ENCODE data around the gene CSNK2B.

CSNK2B gene

DNA sequence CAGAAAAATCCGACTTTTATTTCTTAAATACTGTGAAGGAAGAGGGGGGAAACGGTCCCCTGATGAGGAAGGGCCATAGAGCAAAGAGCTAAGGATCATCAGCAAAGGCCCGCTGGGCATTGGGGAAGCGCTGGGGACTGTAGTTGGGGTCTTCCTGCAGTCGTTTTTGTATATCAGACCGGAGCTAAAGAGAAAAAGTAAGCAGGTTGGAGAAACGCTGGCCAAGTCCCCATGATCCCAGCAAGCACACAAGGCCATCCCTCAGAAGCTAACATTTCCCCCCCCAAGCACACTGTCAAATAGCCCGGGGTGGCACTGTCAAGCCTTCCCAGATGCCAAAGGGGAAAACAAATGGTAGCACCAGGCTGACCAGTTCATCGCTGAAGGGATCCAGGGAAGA lies 26.8 kb upstream of the CSNK2B start:
- no peak for DNase-seq

DNA sequence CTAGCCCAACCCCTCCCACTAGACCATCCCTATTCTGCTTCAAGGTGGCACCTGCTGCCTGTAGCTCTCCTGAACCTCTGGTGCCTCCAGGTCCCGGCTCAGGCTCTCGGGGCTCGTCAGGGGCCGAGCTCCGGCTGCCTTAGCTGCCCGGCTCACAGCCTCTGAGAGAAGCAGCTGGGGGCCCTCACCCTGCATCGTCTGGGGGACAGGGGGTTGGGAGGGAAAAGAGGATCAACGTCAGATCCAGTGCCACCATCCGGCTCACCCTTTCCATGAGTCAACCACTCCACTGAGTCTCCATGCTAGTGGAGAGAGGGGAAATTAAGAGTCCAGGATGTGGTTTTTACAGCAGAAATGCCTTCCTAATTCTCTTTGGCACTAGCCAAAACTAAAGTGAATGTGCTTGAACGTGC lies 26.4 kb upstream of the CSNK2B start:
- no peak for DNase-seq

DNA sequence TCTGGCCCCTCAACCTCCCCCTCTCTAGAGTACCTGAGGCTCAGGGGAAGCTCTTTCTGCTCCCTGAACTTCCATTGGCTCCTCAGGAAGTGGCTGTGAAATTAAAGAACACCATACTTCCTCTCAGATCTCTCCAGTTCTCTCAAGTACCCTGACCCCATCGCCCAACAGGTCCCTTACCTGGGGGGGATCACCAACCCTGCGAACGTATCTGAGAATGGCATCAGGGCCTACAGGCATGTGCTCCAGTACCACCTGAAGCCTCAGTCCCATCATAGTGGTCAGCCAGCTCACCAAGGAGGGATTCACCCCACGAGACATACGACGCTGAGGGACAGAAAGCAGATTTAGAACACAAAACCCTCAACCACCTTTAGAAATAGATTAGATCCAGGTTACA lies 25.3 kb upstream of the CSNK2B start:
- no peak for DNase-seq

DNA sequence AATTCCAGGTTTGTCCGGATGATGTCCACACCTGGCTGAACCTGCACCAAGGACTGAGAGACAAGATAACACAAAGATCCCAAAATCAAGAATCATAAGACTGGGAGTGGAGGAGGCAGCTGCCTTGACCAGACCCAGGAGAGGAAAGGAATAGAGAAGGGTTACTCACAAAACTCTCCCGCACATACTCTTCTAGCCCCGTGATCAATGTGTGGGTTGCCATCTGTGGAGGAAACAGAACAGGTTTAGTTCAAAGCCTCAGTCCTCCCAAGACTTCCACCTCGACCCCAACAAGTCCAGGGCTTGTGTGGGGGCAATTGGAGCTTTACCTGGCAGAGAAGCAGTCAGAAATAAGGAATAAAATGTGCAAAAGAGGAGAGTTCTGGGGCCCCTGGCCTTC lies 24.5 kb upstream of the CSNK2B start:
- no peak for DNase-seq

DNA sequence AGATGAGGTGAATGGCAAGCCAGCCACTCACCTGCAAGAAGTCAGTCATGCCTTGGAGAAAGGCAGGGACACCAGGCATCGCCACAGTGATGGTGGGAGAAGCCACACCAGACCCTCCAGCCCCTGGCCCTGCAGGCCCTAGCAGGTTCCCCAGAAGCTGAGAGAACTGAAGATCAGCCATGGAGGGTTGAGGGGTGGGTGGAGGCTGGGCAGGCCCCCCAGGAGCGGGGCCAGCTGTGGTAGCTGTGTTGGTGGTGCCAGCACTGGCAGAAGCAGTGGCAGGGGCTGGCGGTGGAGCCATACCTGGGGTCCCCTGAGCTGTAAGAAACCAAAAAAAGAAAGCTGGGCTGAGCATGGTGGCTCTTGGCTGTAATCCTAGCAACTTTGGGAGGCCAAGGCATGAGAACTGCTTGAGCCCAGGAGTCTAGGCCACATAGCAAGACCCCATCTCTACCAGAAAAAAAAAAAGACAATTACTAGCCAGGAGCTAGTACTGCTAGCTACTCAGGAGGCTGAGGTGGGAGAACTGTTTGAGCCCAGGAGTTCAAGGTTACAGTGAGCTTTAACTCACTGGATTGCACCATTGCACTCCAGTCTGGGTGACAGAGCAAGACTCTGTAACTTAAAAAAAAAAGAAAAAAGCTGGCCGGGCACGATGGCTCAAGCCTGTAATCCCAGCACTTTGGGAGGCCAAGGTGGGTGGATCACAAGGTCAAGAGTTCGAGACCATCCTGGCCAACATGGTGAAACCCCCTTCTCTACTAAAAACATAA lies 22.9 kb upstream of the CSNK2B start:
- DNase-seq = no peak

DNA sequence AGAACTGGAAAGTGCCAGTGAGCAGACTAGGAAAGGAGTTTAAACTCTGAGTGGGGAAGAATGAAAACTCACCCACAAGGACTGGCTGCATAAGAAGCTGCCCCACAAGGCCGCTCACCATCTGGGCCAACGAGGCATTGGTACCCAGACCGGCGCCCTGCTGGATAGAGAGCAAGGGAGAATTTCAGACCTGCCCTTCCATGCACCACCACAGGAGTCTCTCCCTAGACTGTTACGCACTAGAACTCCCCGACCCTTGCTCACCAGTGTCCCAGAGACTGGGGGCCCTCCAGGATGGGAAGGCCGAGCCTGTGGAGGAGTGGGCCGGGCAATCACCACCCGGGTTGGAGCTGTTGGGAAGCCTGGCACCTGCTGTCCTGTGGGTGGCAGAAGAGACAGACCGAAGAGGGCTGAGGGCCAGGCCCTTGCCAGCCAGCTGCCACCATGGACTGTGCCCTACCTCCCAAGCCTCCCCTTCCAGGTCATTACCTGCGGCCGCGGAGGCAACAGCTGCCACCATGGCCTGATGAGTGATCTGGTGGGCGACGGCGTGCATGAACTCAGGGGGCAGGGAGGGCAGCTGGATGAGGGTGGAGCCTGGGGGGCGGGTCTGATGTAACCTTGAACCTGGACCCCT lies 21.9 kb upstream of the CSNK2B start:
- no peak for DNase-seq

DNA sequence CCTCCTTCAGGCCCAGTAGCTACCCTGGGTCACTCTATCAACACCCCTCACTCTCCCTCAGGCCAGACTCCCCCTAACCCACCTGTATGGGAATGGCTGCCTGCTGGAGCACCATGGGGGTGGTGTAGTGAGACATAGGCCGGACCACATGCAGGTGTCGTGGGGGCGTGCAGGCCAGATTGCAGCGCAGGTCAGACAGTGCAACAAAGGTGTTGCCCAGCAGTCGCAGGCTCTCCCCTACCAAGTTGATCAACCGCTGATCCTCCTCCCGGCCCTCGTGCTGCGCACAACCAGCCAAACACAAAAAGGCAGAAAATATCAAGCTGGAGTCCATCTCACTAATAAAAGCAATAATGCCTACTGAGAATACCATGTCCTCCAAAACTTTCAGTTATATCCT lies 20.6 kb upstream of the CSNK2B start:
- DNase-seq = no peak

DNA sequence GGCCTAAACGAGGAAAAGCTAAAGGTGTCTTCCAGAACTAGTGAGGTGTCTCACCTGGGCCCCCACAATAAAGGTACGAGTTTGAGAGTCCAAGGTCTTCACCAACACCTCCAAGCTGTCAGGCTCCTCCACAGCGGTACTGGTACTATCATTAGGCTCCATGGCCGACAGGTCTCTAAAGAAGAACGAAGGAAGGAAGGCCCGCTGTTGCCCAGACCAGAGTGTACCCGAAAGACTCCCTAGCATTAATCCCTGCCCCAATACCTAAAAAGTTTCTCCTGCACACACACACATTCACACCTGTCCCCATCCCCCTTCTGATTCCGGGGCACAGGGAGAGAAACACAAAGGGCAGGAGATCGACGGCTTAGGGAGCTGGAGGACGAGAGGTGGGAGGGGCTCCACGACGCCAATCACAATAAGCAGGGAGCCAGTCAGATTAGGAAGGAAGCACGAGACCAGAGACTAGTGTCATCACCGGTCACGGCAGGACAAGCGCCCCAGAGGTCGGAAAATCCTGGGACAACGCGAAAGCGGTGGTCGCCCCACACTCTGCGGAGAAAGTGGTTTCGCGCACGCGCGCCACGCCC lies 14.2 kb upstream of the CSNK2B start:
- DNase-seq = no peak

DNA sequence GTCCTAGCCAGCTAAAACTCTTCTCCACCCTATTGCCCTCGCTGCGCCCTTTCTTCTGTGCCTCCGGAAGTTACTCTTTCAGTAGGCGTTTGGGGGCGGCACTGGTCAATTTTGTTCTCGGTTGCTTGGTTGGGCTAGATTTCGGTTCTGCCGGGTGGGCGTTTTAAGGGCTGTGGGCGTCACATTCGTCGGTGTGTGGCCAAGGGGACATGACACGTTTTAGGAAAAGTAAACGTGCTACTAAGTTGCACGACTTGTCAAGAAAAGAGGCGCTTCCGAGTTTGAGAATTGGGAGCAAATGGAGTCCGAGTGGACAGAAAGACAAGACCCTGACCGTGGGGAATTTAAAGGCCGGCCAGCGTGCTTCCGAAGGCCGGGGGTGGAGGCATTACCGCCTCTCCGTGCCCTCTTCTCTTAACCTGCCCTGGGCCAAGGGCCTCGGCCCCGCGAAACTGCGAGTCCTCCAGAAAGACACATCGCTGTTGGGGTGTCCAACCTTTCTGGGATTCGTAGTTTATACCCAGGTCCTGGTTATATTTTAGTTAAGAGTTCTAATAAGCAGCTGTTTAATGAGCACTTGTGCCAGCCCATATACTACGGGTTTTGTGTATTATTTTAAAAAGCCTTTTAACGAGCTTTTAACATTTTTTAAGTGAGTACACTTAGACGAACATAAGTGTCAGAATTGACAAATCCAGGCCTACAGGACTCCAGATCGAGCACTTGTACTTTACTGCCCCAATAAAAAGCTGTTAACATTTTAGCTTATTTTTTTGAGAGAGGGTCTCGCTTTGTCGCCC lies 12.8 kb upstream of the CSNK2B start:
- DNase-seq = peak; percentile 99

DNA sequence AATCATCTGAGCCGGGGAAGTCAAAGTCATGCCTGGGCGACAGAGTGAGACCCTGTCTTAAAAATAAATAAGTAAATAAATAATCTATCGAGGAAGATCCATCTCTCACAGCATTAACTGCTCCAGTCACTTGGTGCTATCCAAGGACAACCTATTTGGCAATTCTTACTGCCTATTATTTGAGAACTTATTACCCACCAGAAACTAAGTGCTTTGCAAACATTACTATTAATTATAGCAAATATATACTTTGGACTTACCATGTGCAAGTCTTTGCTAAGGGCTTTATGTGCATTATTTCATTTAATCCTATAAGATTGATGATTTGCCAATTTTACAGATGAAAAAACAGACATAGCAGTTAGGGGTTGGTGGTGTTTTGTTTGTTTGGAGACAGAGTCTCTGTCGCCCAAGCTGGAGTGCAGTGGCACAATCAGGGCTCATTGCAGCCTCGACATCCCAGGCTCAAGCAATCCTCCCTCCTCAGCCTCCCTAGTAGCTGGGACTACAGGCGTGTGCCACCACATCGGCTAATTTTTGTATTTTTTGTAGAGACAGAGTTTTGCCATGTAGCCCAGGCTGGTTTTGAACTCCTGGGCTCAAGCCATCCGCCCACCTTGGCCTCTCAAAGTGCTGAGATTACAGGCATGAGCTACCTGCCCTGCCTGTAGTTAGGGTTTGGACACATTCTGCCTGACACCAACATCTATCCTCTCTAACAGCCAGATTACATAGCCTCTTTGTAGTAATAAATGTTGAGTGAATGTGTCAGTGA lies 11.1 kb upstream of the CSNK2B start:
- no peak for DNase-seq

DNA sequence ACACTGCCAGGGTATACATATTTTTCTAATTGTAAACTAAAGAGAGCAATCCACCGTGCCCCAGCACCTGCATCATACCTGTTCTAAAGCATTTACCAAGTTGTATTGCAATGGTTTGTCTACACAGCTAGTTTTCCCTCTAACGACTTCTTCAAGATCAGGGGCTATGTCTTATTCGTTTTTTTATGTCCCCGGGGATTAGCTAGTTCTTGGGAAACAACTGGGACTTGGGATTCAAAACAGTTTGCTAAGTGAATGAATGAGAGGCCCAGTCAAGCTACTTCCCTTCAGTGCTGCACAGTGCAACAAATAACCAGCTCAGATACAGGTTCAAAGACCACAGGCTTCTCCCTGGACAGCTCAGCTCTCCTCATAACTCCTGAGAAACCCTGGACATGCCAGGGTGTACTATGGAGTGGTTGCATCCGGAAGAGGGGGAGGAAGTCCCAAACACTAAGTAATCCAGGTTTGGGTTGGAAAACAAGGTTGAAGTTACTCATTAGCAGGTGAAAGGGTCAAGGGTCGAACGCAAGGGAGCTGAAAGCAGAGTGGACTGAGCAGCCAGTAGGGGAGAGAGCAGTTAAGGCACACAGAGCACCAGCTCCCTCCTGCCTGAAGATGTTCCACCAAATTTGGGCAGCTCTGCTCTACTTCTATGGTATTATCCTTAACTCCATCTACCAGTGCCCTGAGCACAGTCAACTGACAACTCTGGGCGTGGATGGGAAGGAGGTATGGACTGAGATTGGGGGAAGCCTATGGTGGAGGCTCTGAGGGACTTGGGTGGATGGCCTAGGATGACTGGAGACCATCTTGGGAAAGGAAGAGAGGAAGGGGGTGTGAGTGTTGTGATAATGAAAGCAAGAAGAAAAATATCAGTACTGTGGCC lies 10.3 kb upstream of the CSNK2B start, which contains the start of gene APOM:
Gene APOM (plus strand): TSS at position 546 of the 889 bp plus-strand sequence. CDS start 73 bp downstream, at position 619.
- no peak for DNase-seq

DNA sequence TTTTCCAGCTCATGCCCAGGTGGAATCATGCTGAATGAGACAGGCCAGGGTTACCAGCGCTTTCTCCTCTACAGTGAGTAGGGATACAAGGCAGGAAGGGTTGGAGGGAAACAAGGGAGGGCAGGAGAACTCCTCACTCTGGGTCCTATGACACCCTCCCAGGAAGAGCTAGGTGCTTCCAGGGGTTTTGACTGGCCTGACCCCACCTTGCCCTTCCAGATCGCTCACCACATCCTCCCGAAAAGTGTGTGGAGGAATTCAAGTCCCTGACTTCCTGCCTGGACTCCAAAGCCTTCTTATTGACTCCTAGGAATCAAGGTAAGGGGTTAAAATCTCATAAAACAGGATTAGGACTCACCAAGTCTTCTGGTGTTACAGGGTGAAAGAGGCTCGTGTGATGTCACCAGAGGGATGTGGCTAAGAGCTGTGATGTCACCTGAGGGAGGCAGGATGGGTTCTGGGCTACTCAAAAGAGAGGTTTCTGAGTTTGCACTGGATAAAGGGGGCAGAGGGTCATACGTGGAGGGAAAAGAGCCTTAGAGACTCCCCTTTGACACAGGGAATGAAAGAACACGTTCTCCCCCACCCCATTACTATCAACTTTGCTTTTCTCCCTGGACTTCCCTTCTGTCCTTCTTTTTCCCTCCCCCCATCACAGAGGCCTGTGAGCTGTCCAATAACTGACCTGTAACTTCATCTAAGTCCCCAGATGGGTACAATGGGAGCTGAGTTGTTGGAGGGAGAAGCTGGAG lies 8.3 kb upstream of the CSNK2B start:
- DNase-seq = no peak

DNA sequence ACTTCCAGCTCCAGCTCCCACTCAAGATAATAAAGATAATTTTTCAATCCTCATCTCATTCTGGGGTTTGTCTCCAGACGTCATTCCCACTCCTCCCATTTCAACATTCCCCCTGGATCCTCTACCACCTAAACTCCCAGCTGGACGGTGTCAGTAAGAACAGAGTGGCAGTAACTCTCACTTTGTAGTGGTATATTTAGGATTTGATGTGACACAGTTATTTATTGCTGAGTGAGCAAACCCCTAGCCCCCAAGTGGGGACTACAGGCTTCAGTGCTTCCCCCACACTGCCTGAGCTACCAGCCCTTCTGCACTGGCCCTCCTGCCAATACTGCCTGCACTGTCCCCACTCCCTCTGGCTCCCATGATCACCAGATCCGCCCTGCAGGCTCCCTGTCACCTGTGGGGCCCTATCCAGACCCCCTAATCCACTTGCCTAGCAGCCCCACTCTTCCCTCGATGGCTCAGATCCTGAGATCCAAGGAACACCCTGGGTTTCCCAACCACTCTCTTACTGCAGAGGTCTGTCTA lies 7.7 kb upstream of the CSNK2B start:
- DNase-seq = no peak

DNA sequence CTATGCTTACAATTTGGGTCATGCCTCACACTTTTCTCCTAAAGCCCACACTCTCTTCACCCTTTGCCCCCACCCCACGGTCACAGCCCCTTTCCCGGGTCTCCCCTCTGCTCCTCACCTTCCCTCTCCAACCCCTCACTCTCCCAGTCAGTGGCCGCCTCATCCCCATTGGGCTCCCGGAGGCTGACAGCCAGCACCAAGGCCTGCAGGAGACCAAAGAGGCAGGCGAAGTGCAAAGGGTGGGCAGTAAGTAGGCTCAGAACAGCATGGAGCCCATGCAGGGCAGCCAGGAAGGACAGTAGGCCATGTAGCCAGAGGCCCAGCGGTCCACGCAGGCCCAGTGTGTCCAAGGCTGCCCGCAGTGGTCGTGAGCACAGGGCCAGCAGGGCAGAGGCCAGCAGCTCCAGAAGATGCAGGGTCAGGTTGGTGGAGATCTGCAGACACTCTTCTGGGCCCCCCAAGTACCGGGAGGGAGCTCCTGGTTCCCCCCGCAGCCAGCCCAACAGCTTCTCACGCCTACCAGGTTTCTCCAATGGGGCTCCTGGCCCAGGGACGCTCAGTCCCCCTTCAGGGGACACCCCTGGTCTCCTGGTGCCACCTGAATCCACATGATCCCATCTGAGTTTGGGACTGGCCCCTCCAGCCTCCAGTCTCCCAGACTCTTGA lies 6.8 kb upstream of the CSNK2B start:
- DNase-seq = no peak

DNA sequence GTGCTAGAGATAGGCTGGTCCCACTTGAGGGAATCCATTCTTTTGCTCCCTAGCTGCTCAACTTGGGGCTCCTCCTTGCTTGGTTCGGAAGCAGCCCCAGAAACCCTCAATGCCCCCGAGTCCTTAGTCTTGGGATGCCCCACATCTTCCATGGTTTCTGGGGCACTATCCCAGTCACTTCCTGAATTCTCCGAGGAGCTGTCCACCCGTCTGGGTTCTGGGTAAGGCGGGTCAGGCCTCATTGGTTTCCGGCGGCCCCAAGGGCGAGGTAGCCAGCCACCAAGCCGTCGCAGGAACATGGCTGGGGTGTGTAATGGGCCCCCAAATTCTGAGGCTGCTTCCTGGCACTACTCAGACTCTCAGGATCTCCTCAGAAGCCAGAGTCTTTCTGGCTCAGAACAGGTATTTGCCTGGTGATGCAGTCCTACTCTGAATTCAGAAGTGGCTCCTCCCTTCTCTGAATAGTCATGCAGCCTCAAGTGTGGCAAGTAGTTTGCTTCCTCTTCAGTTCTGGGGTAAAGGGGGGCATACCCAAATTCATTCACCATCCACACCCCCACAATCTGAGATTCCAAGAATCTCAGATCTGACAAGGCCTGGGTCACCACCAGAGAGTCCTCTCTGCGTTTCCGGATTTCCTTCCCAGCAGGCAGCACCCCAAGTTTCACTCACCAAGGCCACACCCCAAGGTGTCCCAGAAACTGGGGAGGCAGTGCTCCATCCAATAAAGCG lies 6.1 kb upstream of the CSNK2B start:
- DNase-seq = no peak

DNA sequence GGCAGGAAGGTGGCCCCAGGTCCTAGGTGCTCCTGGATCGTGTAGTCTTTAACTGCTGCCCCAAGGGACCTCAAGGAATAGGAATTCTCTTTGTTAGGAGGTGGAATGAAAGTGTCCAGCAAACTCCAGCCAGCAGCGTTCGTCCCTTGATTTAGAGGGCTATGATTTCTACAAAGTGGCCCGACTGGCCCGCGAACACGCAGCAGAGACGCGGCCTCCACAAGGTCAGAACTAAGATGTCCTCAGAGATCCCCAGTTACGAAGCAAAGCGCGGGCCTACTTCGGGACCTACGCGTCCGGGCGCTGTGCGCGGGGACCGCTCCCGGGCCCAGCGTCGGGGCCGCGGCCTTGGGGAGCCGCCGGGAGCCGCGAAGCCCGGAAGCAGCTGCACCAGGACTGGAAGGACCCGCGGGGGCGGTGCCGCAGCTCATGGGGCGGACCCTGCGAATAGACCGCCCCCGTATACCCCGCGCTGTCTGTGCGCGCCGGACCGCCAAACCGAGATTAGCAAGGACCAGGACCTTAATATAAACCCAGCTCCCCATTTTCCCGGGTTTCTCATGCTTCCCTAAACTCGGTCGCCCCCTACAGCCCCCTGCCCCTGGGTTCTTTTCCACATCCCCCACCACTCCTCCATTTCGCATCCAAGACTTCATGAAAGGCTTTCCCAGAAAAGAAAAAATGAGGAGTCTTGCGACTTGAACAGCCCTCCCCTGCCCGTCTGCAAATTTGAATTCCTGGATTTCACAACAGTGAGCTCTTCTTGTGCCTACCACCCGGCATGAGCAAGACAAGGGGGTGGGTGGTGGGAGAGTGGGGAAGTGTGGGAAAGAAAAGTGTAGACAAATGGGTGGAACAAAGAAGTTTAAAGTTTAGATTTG lies 5.3 kb upstream of the CSNK2B start, which contains the start of gene C6orf47:
Gene C6orf47 (minus strand): TSS at position 398 of the 881 bp plus-strand sequence. CDS start 831 bp downstream, outside the sequence.
- peak; percentile 77 for DNase-seq

DNA sequence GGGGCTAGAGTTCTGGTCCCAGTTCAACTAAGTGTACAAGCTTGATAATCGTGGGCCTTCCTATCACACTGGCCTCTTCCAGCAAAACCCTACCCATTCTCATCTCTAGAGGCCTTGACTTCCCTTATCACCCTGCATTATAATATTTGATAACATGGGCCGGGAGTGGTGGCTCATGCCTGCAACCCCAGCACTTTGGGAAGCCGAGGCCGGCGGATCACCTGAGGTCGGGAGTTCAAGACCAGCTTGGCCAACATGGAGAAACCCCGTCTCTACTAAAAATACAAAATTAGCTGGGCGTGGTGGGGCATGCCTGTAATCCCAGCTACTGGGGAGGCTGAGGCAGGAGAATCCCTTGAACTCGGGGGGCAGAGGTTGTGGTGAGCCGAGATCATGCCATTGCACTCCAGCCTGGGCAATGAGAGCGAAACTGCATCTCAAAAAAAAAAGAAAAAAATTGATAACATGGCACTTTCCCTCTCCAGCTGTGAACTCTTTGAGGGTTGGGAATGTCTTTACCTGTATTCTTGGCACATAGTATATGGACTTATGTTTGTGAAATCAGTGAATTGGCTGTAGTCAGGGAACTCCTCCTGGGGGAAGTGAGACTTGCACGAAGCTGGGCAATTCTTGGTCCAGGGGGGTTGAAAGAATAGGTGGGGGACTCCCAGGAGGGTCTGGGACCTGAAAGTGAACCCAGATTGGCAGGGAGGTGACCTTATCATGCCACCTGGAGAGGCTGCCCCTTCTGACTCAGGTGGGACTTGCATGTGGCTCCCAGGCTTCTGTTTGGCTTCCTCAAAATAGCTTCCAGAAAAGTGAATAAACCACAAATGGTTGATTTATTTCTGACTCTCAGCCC lies 4.4 kb upstream of the CSNK2B start:
- DNase-seq = no peak

Data from NCI-H2227 treated with DMSO at 0.1 percent for 48 hours (cell line).